GM21447 (cell line): ENCODE results near the gene EXOSC9.

Experiments used
- ATAC-seq: cut with Tn5 transposase; IDR thresholded peaks from one replicate; pipeline ENCODE4 v1.9.1; 2021; ENCODE audit not compliant: unreplicated experiment

Gene EXOSC9

DNA sequence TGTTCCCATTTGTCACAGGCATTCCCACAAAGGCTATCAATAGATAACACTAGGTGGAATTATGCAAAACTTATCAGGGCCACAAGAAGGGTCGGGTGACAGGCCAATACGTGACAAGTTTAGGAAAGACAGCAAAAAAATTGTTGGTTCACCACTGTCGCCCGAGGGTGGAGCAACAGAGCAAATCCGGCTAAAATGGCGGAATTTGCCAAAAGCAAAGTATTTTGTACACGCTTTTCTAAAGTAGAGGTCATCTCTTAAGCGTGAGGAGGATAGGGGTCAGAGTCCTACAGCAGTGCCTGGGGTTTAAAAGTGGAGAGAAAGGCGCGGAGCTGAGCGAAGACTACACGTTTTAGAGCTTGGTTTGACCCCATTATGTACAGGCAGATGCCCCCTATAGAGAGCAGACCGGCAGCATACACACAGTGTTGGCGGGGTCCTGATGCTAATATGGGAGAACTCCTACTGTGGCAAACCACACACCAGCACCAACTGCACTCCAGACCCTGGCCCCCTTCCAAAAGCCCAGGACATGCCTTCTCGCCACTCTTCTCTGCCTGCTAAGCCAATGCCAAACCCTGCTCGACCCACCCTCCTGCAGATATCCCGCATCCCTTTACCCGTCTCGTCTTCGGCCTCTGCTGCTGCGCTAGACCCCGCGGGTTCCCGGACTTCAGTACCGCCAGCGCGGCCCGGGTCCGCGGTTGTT, 21.8 kb downstream of the EXOSC9 start:
- peak; percentile 42 for ATAC-seq

DNA sequence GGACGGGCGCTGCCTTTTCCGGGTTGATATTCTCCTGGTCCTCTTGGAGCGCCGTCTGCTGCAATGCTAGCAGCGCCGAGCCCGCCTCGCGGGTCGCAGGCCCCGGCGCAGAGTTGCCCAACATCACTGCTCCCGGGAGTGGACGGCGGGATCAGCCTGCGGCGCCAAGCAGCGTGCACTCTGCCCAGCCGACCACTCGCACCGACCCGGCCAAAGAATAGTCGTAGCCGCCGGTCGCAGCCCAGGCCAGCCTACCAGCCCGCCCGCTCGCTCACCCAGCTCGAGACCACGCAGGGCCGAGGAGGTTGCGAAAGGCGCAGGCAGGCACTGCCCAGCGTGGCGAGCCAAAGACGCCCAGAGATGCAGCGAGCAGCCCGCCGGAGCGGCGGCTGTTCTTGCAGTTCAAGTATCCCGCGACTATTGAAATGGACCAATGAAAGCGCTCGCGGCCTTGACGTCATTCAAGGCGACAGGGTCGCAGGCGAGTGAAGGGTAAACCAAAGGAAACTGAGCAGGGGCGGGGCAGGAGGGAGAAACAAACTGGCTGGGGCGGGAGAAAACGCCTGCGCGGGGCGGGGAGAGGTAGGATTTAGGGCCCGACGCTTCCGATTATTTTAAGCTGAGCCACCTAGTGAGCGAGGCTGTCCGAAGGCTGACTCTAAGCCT, 22.5 kb downstream of the EXOSC9 start, which contains the start of gene CCNA2:
CCNA2 (minus strand) TSS at position 379 of the 666 bp plus-strand sequence; CDS start at position 124, 255 bp downstream.
- ATAC-seq, result peak; percentile 94

DNA sequence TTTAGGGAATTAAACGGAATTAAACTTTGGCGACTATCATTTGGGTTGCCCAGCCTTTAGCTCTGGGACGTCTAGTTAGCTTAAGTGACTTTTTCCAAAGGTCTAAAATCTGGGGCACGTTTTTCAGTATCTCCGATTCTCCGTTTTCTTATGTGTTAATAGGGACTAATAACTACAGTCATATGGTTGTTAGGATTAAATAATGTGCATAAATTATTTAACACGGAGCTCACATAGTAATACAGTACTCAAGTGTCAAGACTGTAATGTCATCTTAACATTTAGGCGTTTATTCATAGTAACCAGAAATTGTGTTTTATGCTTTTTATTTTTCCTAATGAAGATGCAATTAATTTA, 23.0 kb downstream of the EXOSC9 start:
- no peak for ATAC-seq

DNA sequence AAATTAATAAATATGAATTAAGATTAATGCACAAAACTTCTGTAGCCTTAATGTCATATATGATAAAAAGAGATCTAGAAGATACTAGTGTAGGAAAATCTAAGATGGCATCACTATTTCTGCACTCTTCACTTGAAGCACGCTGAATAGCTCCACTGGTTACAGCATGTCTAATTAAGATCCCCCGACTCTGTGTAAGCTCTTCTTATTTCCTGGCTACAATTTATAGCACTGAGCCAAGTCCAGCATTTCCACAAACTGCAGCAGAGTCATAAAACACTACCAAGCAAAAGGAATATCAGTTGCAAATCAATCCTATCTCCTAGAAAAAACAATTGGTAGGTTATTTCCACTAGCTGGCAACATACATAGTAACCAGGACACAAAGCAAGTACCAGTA, 23.8 kb downstream of the EXOSC9 start:
- ATAC-seq, result no peak

DNA sequence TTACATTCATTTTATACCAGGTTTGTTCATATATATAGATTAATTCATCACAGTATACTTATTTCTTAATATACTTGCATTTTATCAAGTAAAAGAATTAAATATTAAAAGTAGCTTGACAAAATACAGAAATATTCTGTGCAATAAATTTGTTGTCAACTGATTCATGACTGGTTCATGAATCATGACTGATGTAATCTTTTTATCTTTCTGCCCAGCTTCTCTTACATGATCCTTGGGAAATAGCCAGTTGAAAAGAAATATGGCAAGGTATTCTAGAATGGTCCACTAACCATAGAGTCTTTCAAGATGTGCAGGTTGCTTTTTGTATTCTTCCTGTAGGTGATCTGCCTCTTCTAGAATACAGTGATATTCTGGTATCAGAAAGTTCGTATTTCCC, 26.7 kb downstream of the EXOSC9 start:
- no peak for ATAC-seq

DNA sequence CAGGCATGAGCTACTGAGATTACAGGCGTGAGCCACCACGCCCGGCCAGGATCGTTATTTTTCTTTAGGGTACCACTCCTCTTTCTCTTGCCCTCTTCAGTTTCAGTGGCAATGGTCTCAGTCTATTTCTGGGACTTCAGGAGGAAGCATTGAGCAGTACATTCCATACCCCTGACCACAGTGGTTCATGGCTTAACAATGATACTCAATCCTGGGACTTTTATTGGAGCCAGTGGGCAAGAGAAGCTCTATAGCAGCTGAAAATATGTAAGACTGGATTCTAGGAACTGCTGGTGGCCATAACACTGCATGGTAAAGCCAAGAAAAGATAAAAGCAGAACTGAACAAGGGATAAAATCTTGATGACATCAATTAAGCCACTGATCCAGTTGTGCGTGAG, 28.4 kb downstream of the EXOSC9 start:
- ATAC-seq, result no peak

GRCh38 chr4:121838136-121838535, 37.0 kb downstream of the EXOSC9 start:
- no peak for ATAC-seq

DNA sequence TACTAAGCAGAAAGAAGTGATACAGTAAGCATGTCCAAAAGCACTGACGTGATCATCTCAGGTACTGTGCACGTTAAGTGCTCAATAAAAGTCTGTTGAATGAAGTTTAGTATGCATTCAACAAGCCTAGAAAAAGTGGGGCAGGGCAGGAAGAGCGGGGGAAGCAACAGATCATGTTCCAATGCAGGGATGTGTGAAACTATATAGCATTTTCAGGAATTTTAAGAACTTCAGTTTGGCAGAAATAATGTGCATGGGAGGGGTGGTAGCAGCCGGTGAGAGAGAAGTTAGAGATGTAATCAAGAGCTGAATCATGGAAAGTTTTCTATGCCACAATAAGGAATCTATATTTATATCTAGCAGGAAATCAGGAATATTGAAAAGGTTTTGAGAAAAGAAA, 41.7 kb downstream of the EXOSC9 start:
- ATAC-seq, result no peak

DNA sequence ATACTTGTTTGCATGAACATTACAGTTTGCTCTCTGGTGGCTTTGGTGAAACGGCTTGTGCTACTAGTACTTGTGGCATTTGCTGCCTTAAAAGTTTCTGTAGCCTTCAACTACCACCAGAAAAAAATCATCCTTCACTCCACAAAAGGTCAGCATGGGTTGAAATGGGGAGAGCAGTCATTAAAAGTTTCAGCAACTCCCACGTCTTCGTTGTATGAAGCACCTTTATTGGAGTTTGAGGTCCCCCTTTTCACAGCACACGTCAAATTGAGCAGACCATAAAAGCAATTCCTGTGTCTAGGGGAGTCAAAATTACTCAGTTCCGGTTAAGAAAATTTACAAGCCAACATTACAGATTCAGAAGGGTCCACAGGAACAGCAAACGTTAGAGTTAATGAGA, 45.5 kb downstream of the EXOSC9 start:
- ATAC-seq, result no peak

GRCh38 chr4:121851354-121851753, 50.2 kb downstream of the EXOSC9 start:
- no peak for ATAC-seq

GRCh38 chr4:121860121-121860520, 59.0 kb downstream of the EXOSC9 start:
- no peak for ATAC-seq

DNA sequence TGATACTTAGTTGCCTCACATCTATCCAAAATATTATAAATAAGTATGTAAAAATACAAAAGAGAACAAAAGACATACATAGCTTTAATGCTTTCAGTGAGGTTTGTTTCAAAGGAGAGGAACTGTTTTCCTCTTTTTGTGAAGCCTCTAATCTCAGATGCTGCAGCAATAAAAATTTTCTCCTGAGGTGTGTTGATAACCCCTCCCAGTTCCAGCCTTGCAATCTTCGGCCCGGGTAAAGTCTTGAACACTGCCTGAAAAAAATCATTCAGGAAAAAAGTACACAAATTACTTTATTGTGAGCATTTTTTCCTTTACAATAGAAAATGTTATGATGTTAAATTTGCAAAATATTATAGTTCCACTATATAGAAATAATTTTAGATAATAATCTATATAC, 60.3 kb downstream of the EXOSC9 start:
- ATAC-seq, result no peak

DNA sequence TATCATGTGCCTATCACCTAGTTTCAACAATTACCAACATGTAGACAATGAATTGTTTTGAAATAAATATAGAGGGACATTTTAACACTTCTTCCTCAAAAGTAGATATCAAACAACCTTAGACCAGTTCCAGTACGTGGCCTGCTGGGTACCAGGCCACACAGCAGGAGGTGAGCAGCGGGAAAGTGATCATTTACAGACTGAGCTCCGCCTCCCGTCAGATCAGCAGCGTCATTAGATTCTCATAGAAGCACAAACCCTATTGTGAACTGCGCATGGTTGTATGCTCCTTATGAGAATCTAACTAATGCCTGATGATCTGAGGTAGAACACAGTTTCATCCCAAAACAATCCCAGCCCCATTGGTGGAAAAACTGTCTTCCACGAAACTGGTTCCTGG, 62.7 kb downstream of the EXOSC9 start:
- ATAC-seq, result no peak
